DMS53 (cell line): ENCODE results near the gene ATP6V1C2.
A peak's percentile ranks its signal among the peaks of the same experiment; 100 is the strongest.
"Not testable (repeated sequence)": the region's sequence is repeated elsewhere in the genome, so short reads cannot be mapped to it uniquely, and the experiment has no call there.

Experiments
- DNase-seq: peaks from one replicate; lab custom pipeline; 2025; lab: John Stamatoyannopoulos, UW

Gene ATP6V1C2

DNA sequence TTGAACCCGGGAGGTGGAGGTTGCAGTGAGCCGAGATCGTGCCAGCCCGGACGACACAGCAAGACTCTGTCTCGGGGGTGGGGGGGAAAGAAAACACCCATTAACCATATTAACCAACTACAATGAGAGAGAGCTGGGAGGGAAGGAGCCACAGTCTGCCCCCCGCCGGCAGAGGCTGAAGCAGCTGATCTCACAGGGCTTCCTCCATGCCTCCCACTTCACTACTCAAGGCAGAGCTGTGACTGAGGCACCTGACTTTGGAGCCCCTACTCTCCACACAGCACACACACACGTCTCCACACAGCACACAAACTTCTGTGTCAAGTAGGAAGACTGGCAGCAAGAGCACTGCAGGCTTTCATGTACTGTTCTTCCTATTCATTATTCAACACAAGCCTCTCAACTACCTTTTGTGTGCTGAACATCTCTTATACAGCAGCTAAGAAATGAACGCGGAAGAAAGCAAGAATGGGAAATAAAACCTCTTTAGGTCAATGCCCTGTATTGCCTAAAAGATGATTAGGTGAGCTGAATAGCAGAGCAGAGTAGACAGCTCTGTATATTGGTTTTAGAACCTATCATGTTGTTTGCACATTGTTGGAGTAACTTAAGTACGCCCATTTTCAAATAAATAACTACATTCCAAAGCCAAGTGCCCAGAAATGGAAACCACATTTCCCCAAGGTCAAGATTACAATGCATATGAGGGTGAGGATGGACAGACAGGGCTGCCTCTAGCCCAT is 65.0 kb downstream of the ATP6V1C2 start:
- no peak for DNase-seq

GRCh38 chr2:10787176-10787968 is 65.9 kb downstream of the ATP6V1C2 start:
- DNase-seq: peak; percentile 40

DNA sequence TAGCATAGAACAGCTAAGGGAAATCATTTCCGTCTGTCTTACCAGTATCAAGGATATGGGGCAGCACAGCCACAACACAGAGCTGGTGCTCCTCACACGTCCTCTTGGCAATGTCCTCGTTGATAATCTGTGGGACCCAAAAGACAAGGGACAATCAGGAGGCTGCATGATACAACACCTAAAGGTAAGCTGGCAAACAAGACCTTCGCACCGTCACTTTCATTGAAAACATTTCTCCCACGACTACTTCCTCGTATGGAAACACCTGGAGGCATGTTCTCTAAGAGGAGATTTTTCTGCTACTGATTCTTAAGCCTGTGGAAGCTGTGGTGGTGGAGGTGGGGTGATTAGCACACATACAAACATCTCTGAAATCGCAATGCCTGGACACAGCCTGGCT is 67.4 kb downstream of the ATP6V1C2 start:
- DNase-seq: peak; percentile 21

DNA sequence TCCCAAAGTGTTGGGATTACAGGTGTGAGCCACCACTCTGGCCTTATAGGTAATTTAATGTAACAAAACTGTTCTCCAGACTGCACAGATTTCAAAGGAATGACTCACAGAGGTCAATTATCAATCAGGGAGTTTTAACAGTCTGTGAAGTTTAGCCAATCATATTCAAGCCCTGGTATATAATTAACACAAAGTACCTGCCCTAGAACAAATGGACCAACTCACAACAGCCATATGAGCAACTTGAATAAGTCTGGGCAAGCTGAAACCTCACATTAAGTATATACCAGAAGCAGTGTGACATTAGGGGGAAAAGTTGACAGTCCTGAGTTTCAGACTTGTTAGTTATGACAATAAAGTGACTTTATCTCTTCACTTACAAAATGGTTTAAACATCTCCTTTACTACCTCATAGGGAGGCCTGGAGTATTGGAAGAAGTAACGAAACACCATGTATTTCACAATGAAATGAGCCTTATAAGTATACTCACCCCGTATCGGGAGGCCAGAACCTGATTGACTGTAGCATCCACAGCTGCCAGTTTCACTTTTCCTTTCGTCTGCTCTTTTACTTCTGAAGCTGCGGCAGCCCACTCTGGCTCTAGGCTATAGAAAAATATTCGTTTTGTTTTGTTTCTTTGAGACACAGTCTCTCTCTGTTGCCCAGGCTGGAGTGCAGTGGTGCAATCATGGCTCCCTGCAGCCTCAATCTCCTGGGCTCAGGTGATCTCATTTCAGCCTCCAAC is 69.0 kb downstream of the ATP6V1C2 start:
- no peak for DNase-seq

GRCh38 chr2:10792001-10792634 is 70.7 kb downstream of the ATP6V1C2 start:
- DNase-seq: no peak

- DNase-seq: peak; percentile 16
These were observed 71.4 kb downstream of the ATP6V1C2 start for GRCh38 chr2:10792660-10793400.

DNA sequence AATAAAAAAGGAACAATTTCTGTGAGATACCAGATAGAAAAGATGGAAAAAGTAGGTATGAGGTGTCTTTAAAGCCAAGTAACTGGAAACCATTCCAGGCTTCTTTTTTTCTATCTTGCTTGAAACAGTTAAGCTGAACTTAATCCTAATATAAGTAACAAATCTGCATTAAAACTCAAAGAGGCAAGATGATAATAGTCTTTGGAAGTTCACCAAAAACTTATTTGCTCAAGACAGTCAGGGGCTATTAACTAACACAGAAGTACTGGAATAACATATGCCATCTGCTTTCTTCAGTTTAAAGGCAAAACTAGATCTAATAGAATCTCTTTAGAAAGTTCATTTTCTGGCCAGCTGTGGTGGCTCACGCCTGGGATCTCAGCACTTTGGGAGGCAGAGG is 72.4 kb downstream of the ATP6V1C2 start:
- DNase-seq: no peak

GRCh38 chr2:10794876-10795275 is 73.4 kb downstream of the ATP6V1C2 start:
- DNase-seq: no peak

DNA sequence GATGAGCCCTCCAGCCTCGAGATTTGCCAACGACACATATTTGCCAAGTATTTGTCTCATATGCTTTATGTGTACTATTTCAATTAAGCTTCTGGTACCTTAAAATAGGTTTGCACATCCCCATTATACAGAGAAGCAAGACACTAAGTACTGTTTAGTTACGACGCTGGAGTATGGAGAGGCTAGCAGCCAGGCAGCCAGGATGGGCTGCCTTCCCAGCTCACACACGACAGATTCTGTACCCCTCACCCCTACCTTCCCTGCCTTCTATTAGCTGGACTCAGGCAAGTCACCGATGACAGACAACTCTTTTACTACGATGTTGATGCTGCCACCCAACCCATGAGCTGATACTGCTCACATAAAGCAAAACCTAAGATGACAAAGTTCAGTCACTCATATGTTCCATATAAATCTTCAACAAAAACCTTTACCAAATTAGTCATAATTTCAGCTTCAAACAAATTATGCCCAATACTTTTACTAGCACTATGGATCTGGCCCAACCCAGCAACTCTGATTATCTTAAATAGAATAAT is 74.1 kb downstream of the ATP6V1C2 start:
- no peak for DNase-seq

- no peak for DNase-seq
These were observed 75.3 kb downstream of the ATP6V1C2 start for GRCh38 chr2:10796703-10797102.

- DNase-seq: no peak
These were observed 77.4 kb downstream of the ATP6V1C2 start for GRCh38 chr2:10798783-10799182.

DNA sequence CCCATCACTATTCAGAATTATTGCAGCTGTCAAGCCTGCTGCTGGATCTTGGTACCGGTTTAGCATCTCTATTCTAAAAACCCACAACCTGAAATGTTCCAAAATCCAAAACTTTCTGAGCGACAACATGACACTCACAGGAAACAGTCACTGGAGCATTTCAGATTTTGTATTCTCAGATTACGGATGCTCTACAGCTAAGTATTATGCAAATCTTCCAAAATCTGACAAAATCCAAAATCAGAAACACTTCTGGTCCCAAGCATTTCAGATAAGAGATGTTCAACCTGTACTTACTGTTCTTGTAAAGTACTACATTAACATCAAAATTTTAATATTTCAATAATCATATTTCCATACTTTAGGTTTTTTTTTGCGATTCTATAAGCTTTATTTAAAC is 78.7 kb downstream of the ATP6V1C2 start:
- no peak for DNase-seq

- no peak for DNase-seq
These were observed 81.2 kb downstream of the ATP6V1C2 start for GRCh38 chr2:10802657-10803056.

GRCh38 chr2:10805990-10806389 is 84.6 kb downstream of the ATP6V1C2 start:
- DNase-seq: not testable (repeated sequence)

DNA sequence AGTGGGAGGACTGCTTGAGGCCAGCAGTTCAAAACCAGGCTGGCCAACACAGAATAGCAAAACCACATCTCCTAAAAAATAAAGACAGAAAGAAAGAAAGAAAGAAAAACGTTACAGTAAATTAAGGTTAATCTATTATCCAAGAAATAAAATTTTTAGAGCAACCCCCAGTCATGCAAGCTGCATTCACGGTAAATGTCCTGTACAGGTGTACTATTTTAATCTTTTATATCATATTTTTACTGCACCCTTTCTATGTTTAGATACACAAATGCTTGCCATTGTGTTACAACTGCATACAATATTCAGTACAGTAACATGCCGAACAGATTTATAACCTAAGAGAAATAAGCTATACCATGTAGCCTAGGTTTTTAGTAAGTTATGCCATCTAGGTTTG is 85.1 kb downstream of the ATP6V1C2 start:
- no peak for DNase-seq

DNA sequence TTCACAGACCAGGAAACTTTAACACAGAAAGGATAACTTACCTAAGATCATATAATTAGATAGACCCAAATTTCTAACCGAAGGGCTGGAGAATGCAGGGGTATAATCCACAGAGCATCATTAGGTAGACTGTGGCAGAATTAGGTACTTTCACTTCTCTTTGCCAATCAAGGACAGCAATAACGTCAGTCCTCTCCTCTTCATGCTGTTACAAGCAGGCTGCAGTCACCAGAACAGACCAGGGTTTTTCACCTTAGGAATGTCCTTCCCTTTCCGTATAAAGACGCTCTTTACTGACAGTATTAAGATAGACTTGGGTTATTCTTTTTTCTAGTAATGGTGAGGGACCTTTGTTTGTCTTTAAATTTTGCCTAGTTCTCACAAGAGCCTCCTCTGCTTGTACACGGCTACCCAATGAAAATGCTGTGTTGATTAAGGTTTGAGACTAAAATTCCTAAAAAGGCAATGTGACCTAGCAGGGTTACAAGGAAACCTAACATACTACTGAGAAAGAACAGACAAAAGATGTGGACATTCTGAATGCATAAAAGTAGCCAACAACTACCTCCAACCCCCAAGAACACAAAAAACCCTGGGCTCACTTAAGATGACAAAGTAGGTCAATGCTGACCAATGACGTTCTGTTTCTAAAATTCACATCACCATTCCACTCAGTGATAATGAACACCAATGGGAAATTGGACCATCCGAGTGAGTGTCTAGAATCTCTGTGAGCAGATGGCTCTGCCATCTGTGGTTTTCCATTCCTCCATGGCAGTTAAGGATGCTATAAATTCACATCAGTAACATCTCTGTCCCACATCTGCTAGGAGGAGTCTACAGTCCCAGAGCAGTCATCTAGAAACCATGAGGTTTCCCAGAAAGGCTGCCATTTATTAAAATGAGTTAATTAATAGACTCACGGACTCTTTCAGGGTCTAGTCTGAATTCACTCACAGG is 89.1 kb downstream of the ATP6V1C2 start:
- no peak for DNase-seq

GRCh38 chr2:10811517-10811916 is 90.1 kb downstream of the ATP6V1C2 start:
- DNase-seq: peak; percentile 36

DNA sequence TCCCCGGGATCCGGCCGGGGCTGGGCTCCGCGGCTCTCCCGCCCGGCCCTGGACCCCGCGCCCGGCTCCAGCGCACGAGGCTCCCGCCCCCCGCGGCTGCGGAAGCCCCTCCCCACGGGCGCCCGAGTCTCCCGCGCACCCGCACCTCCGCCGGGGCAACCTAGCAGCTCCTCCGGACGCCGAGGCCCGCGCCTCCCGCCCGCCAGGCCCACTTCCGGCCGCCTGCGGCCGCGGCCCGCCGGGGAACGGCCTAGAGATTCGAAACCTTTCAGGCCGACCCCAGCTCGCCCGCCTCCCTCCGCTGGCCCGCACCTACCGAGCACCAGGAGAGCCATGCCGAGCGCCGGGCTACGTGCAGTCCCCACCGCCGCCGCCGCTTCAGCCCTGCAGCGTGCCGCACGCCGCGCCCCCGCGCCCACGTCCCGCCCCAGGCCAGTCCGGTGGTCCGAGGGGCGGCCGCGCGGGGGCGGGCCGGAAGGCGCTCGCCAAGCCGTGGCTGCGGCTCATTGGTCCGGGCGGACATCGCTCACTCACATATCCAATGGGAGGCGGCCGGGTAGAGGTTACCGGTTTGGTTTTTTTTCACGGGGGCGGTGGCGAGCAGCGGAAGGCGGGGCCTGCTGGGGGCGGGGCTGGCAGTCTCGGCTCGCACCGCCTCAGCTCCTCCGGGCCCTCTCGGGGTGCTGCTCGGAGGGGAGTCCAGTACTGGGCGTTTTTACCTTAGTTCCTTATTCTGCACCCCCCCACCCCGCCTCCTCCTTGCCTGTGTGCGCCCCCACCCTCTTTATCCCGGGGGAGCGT is 91.1 kb downstream of the ATP6V1C2 start, which contains the start of gene PDIA6:
Gene PDIA6, minus strand, starts transcription at position 424 of the 801 bp plus-strand sequence. Its CDS starts 89 bp downstream, at position 335.
- peak; percentile 97 for DNase-seq
